SW480 (cell line): ENCODE results near the gene LRRC46.
A peak's percentile ranks its signal among the peaks of the same experiment; 100 is the strongest.

Source experiments
- DNase-seq: peaks from one replicate; pipeline ENCODE4 v3.0.0-alpha.2; 2016; ENCODE audit warnings: low spot score

Gene LRRC46

DNA sequence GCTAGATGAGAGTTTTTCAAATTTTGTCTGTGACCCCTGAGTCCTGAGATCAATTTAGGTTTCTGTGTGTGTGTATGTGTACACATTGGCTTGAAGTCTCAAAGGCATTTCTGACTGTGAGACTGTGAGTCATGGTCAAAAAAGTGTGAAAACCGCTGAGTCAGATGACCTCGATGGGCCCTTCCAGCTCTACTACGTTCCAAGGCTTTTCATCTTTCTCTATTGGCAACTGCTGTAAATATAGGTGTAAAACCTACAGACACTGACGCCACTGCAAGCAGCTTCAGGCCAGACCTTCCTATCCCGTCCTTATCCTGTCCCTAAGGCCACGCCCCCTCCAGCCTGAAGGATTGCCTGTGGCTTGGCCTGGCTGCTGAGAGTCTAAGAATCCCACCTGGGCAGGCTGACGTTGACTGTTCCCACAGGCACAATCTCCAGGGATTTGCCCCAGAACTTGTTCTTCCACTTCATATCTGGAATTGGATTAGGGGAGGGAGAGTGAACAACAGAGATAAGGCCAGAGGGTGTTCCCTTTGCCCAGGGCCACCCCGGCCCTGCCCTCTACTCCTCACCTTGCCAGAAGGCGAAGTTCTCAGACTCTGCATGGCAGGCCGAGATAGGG lies 21.2 kb upstream of the LRRC46 start:
- DNase-seq, result peak; percentile 94

DNA sequence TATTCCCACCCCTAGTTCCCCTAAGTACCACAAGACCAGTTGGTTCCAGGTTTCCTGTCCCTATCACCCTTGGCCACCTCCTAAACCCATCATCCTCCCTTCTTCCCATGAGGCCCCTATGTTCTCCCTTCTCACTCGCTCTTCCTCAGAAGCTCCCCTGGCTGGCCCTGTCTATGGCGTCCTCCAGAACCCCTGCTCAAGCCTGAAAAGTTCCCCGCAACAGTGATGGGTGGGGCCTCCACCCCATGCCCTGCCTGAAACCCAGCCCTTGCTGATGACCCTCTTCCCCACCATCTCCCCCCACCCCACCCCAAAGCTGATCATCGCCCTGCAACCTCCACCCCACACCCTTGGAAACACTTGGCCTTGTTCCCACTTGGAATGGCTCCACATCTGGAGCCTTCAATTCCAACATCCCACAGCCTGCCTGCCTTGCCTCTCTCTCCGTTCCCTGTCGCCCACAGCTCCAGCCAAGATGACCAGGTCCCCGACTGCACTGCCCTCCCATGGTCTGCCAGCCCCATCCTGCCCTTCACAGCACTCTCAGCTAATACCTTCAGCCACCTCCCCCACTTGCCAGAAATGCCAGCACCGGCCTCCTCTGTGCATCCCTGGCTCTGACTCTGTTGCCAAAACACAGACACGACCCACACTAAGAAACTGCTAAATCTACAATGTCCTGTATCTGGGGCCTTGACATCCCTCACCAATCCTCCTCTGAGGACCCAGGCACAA lies 20.4 kb upstream of the LRRC46 start:
- DNase-seq, result no peak

DNA sequence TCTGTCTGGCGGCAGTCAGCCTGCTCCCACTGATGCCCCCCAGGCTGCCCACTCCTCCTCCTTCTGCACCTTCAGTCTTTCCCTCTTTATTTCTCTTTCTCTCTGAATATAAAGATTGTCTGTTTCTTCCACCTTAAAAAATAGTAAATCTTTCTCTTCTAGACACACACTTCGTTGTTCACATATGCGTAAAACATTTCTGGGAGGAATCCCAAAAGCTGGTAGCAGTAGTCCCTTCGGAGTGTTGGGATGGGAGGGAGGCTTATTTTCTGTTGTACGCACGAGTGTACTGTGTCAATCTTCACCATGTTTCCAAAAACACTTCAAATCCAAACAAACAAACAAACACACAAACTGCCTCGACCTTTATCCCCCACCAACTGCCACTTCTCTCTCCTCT lies 19.8 kb upstream of the LRRC46 start:
- DNase-seq, result no peak

DNA sequence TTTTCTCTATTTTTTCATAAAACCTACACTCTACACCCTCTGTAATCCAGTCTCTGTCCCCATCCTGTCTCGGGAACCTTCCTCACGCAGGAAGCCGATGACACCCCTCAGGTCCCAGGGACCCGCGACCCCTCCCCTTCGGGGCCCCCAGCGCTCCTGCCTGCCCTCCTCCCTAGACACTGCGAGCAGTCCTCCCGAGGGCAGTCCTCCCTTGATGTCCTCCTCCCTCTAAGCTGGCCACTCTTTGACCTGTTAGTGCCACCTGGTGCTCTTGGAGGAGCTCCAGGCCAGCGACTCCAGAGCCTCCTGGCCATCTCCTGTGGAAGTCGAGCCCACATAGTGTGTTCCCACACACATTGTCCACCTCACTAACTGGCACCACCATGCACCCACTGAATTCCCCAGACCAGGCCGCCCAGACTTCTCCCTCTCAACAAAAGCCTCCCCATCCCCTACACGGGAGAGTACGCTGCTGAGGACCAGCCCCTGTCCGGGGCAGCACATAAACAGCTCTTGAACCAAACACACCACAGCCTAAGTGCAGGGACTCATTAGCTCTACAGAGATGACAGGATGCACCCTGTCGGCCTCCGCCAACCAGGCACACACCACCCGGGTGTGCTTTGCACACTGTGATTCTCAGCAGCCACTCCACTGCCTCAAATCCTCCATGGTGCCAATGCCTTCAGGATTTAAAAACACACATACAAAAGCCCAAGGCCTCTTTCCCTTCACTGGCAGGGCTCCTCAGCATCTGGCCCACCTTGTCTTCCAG lies 19.1 kb upstream of the LRRC46 start:
- no peak for DNase-seq

DNA sequence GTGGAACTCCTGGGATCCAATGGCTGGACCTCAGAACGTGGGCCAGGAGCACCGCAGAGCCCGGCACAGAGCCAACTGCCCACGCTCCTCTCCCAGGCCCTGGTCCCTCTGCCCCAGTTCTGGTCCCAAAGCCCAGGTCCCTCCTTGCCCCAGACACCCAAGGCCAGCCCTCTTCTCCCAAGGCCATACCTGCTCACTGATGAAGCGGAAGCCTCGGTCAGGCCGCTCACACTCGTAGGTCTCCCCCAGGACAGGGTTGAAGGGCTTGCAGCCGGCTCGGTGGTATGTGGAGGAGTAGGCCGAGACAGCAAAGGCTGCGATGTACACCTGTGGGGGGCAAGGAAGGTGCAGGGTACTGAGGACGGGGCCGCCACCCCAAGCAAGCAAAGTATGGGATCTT lies 18.4 kb upstream of the LRRC46 start:
- no peak for DNase-seq

DNA sequence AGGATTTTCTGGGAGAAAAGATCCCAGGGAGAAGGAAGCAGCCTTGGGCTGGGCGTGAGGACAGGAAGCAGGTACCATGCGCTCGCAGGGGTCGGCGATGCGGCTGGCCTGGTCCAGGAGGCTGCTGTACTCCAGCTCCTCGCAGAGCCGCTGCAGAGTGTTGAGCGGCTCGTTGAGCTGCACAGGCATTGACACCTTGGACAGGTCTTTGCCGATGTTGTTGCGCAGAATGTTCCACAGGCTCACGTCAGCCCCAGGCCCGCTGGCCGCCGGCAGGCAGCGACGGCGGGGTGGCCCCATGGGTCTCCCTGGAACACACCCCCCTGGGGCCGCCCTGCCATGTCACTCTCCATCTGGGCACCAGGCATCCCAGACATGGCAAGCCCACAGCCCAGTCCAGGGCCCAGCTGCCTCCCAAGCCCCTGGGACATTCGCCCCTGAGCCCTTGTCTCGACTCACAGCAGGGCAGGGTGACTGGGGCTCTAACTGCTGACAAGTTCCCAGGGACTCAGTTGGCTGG lies 17.9 kb upstream of the LRRC46 start:
- no peak for DNase-seq

DNA sequence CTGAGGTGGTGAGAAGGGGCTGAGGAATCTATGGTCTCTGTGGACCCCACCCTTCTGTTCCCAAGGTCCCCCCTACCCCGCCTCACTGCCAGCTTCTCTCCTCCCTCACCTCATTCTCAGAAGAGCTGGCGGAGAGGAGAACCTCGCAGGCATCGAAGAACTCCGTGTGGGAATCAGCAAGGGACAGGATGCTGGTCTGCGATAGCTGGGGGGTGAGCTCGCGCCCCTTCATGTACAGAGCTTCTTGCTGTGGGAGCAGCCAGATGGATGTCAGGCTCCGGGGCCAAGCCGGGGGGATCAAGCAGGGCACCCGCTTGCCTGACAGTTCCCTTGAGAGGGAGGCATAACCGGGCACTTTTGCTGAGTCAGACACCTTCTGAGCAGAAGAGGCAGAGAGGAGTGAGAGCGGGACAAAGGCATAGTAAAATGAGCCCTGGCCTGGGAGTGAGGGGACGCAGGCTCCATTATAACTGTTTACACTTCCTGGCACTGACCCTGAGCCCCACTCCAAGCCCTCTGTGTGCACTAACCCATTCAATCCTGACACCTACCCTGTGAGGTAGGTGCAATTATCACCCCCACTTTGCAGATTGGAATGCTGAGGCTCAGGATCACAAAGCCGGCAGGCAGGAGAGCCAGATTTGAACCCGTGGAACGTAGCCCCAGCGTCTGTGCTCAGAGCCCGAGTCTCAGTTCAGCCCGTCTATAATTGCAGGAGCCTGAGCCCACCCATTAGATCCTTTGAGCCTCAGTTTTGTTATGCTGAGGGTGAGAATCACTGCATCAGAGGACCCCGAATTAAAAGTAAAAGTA lies 16.2 kb upstream of the LRRC46 start:
- DNase-seq, result no peak

DNA sequence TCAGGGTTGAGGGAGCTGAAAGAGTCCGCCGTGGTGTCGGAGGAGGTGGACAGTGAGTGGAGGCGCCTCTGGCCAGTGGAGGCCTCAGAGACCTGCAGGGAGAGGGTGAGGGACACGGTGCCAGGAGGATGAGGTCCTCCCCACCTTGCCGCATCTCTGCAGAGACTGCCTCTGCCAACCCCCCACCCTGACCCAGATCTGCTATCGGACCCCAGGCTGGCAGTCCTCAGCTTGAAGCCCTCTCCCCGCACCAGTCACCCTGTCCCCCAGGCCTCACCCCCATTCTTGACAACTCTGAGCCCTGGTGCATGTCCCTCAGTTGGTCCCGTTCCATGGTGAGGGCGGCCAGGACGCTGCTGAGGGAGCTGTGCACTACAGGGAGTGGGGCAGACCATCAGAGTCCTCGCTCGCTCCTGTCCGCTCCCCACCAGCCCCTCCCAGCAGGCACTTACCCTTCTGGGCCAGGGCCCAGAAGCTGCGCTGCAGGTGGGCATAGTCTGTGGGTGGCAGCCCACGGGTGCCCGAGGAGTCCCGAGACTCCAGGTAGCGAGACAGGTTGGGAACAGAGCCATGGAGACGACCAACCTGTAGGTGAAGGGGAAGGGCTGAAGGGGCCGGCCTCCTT lies 15.2 kb upstream of the LRRC46 start:
- no peak for DNase-seq

DNA sequence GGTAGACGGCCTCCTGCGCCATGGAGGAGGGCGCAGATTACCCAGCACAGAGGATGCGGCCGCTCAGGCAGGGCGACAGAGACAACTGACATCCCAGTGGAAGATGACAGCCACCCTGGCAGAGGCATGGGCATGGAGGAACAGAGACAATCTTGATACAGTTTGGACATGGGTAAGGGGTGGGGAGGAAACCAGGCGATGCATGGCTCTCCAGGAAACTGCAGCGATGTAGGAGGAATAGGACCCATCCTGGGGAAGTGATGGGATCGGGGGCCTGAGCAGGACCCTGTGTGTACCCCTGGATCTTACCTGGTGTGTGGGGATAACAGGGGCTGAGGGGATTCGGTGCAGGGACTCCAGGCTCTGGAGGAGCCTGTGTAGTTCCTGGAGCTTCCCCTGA lies 14.5 kb upstream of the LRRC46 start:
- DNase-seq, result no peak

DNA sequence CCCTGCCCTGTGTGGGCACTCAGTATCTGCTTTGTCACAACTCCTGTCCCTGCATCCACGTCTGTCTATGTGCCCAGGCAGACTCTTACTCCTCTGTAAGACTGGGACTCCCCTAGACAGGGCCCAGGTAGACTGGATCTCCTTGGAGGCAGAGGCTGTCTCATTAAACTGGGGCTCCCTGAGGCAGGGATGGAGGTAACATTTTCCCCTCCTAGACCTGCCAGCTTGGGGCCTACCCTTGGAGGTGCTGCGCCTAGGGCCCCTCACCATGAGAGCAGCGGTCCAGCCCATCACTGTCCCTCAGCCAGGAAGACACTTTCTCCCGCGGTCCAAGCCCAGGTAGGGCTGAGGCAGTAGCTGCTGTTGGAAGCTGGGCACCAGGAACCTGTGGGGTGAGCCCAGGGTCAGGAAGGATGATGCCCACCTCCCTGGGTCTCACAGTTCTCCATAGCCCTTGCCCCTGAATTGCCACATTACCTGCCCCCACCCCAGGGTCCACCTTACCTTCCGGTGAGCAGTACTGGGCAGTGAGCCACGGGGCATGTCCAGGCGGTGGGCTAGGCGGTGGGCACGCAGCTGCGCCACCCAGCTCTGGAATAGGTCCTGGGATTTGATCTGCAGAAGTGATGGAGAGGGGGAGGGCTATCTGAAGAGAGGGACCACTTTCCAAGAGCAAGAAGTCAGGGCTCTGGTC lies 13.3 kb upstream of the LRRC46 start:
- DNase-seq, result no peak

DNA sequence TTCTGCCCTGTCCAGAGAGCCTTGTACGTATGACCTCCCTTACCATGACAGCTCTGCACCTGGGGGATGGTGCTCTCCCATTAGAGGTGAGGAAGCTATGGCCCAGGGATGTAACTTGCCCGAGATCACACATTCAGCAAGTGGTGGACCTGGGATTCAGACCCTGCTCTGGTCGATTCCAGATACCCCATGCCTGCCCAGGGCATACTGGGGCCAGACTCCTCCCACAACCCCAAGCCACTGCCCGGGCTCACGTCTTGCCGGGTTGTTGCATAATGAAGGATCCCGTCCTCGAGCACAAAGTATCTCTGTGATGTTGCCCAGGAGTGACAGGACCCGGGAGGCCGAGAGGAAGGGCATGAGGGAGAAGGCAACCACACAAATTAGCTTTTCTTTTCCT lies 12.0 kb upstream of the LRRC46 start:
- no peak for DNase-seq

DNA sequence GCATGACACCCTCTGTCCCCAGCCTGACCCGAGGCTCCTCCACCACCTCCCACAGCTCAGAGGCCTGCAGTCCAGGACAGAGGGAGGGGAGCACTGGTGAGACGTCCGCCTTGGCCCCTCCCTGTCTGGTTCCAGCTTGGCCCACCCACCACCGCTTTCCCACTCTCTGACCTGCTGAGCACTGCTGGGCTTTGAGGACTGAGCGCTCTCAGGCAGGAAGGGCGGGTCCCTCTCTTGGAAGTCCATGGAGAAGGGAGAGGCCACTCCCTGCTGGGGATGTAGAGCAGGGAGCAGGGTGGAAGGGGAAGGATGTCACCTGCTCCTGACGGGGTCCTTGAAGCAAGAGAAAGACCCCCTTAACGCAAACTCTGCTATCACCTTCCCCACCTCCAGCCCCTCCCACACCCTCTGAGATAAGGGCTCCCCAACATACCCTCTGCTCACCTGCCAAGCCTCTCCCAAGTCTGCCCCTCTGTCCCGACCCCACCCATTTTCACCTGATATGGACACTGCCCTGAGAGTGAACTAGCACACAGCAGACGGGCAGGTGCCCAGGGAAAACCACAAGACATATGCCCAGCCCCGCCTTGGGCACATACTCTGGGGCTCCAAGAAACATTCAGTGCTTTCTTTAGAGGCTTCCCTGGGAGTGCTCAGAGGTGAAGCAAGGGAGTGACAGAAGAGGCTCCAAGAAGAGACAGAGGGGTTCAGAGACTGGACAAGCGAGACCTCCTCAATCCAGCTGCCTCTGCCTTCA lies 11.3 kb upstream of the LRRC46 start:
- no peak for DNase-seq

DNA sequence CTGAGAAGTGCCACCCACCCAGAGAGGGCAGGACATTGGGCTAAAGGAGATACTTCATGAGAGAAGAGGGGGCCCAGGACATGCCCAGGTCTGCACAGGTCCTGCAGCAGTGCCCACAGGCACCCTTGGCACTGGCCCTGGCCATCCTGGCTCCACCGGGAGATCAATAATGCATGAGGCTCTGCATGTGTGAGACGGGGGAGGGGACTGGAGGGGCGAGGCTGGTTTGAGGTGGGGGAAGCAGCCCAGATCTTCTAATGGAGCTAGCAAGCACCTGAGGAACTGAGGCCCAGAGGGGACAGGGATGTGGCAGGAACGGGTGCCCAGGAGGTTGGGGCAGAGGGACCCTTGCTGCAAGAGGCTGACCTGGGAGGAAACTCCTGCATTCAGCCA lies 10.4 kb upstream of the LRRC46 start:
- no peak for DNase-seq

DNA sequence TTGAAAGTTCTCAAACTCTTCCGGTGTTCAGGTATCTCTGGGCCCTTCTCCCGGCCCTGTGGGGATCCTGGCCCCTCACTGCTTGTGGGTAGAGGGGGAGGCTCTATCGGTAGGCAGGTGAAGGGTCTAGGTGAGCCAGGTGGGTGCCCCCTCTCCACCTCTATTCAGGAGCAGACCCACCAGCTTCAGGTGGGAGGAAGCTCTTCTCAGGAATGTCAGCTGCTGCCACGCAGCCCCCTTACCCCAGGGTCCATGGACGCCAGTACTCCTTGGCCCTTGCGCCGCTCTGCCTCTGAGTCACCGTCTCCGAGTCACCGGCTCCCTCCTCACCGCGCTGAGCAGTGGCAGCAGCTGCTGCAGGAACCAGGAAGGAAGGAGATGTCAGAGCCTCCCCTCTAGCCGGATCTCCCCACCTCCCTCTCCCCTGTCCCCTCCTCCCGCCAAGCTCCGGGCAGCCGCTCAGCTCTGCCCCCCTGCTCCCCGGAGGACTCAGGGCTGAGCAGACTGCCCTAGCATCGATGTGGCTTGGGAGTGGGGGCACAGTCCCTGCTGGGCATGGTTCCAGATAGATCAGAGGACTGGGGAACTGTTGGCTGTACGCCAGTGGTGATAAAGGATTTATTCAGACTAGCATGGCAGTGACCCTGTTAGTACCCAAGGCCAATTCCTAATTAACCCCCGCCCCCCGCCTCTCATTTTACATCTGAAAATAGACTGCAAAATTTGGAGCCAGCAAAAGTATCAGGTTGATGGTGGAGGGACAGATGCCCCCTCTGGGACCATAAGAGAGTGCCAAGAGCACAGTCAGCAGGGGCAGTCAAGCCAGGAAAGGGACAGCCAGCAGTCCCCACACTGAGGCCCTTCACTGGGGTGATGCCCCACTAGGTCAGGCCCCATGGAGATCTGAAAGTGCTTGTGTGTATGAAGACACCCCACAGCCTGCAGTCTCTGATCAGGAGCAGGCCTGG lies 9.8 kb upstream of the LRRC46 start, which contains the start of gene OSBPL7:
OSBPL7 (minus strand) TSS at position 371 of the 968 bp plus-strand sequence. CDS start 1,516 bp downstream, outside the sequence.
- peak; percentile 86 for DNase-seq

DNA sequence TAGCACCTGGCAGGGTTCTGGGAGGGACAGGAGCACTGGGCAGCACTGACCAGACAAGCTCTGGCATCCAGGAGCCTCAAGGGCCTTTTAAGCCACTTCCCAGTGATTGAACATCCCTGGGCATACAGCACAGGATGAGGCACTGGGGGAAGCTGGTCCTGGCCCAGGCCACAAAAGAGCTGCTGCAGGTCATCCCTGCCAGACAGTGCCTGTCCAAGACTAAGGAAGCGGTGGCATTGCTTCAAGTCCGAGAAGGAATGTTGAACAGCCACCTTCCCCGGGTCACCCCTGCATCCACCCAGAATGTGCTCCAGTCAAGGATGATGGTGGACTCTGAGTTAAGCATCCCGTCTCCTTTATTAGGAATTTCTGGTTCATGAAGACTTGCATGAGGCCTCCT lies 8.7 kb upstream of the LRRC46 start:
- no peak for DNase-seq

DNA sequence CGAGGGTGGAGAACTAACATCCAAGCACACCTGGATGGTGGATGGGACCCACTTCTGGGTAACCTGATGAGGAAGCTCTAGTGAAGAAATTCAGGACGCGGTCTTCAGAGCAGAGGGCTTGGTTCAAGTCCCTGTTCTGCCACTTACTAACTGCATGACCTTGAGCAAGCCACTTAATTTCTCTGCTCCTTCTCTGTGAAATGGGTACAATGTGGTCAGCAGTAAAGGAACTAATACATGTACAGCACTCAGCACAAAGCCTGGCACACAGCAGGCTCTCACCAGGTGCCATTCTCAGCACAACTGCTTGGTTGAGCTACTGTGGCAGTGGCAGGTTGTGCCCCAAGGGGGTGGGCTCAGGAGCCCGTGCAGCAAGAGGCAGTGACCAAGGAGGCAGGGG lies 8.0 kb upstream of the LRRC46 start:
- no peak for DNase-seq

DNA sequence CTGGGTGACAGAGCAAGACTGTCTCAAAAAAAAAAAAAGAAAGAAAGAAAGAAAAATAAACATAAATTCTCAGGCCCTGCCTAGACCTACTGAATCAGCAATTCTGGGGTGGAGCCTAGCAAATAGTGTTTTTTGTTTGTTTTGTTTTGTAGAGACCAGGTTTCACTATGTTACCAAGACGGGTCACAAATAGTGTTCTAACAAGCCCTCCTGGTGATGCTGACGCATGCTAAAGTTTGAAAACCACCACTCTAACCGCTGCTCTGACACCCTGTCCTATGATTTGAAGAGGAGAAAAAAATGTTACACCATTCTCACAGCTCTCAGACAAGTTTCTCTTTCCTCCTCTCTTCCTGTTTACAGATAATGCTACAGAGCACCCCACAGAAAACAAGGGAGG lies 1.6 kb upstream of the LRRC46 start:
- no peak for DNase-seq

DNA sequence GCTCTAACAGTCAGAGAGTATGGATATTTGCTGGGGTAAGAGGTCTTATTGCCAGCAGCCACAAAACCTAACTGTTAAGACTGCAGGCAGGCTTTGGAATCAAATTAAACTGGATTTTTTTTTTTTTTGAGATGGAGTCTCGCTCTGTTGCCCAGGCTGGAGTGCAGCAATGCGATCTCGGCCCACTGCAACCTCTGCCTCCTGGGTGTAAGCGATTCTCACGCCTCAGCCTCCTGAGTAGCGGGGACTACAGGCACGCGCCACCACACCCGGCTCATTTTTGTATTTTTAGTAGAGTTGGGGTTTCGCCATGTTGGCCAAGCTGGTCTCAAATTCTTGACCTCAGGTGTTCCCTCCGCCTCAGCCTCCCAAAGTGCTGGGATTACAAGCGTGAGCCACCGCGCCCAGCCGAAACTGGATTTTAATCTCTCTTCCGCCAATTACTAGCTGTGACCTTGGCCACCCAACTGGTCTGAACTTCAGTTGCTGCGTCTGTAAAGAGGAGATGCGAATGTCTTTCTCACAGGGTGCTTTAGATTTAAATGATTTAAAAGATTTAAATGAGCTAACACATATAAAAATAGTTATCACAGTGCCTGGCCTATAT lies 971 bp upstream of the LRRC46 start:
- no peak for DNase-seq

DNA sequence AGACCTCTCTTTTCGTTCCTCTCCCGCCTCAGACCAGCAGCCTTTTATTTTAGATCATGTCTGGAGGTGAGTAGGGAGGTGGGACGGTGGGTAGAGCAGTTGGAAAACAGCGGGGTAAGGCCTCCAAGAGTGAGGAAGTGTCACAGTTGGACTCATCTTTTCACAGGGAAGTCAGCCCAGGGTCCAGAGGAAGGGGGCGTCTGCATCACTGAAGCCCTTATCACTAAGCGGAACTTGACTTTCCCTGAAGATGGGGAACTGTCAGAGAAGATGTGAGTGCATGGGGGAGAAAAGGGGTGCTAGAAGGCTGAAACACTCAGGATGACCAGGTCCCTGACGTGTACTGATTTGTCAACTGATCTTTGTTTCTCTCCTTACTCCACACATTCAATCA lies 461 bp downstream of the LRRC46 start:
- no peak for DNase-seq
